ENCODE results near the gene CCAR1. TPM values are rescaled to one million over a fixed set of nuclear protein-coding genes. Genes with fewer than 3 reads are reported as not detected.
"Not testable (repeated sequence)": the region's sequence is repeated elsewhere in the genome, so short reads cannot be mapped to it uniquely, and the experiment has no call there.

The CCAR1 gene
- polyA plus RNA-seq, 3 donors = 16.7 to 26.3 (median 23.4) TPM

DNA sequence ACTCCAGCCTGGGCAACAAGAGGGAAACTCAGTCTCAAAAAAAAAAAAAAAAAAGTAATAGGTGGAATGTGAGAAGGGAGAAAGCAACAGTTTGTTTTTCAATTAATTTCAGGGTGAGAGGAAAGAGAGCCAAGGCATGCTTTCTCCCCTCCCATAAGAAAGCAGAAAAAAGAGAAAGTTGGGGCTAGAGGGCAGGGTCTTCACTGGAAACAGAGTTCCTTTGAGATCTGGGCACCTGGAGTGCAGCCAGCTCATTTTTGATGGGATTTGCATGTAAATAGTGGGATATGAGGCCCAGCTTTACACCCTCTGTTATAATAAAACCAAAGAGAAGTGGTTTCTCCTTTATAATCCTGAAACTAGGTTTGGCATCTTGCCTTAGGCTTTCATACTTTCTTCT lies 92.5 kb downstream of the CCAR1 start:
- TF ChIP-seq CTCF (IDR thresholded peaks at IDR 0.05) = no peak
- peaks cover 1 to 8% (median 5%) of the 10 kb centered on the region in 3 donors for H3K27me3 Mint-ChIP-seq (ENCODE audit: low read depth in 3 of 3)
- Histone ChIP-seq H3K27ac (ENCODE audit: low read depth in 1 of 2, low read length in 2 of 2) (no peak overlapping the region), H3K9me3 (replicated peaks in 1 of 2; ENCODE audit: control insufficient read depth in 1 of 2, insufficient read depth in 1 of 2, low read length in 2 of 2) (no peaks in the 10 kb centered on the region), H3K4me3 (replicated peaks in 1 of 3; ENCODE audit: low read depth in 2 of 3, low read length in 3 of 3) (no peak overlapping the region), H3K9ac (ENCODE audit: insufficient read depth, low read length, poor library complexity, severe bottlenecking) (no peak overlapping the region), H3K36me3 (replicated peaks in 1 of 2; ENCODE audit: control insufficient read depth in 1 of 2, insufficient read depth in 2 of 2, low read length in 2 of 2) (no peaks in the 10 kb centered on the region), H4K20me1 (ENCODE audit: insufficient read depth, low read length) (no peaks in the 10 kb centered on the region), H3K4me1 (ENCODE audit: control insufficient read depth in 1 of 2, insufficient read depth in 2 of 2, low read length in 2 of 2) (no peaks in the 10 kb centered on the region), H3K4me2 (replicated peaks; ENCODE audit: extremely low read depth, low read length, poor library complexity, severe bottlenecking) (no peak overlapping the region), H3K27me3 (ENCODE audit: control insufficient read depth in 2 of 2, insufficient read depth in 2 of 2, low read length in 2 of 2) (no peaks in the 10 kb centered on the region), H3K79me2 (ENCODE audit: insufficient read depth, low read length) (no peaks in the 10 kb centered on the region), H2AFZ (ENCODE audit: insufficient read depth, low read depth, low read length, poor library complexity, severe bottlenecking) (no peak overlapping the region)
- no peak for DNase-seq
- H3K36me3 Mint-ChIP-seq = no peaks in the 10 kb centered on the region
- H3K4me3 Mint-ChIP-seq = no peak overlapping the region
- intact Hi-C loops (cut with micrococcal nuclease) = no loop called here
- no peaks in the 10 kb centered on the region for H3K9me3 Mint-ChIP-seq
- H3K4me1 Mint-ChIP-seq = no peaks in the 10 kb centered on the region
- no peak overlapping the region for H3K27ac Mint-ChIP-seq

DNA sequence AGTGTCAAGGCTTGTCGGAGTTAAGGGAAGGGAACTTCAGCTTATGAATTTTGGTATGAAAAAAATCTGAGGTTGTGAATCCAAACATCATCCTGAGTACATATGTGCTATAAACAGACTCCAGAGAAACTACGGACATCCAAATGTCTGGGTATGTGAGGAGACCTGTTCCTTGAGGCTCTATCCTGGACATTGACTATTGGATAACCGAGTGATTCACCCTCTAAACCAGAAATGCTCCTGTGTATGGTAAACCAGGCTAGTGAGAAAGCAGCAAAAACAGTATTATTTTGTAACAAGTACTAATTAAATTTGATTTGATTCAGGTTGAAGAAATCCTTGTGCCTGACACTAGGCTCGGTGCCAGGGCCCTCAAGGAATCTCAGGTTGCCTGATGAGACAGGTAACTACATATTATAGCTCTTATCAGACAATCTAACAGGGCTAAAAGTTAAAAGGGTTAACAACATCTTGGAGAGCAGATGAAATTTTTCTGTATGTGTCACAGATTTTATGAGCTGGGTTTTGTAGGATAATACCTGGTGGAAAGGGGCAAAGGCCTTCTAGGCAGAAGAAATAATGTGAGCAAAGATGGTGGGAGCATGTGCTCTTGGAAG lies 95.9 kb downstream of the CCAR1 start:
- H4K20me1 ChIP-seq (ENCODE audit: insufficient read depth, low read length) = no peaks in the 10 kb centered on the region
- peaks cover 0 to 3% (median 0%) of the 10 kb centered on the region in 7 donors for H3K9me3 Mint-ChIP-seq
- H3K36me3 Mint-ChIP-seq = no peaks in the 10 kb centered on the region
- WGBS (ENCODE audit: insufficient coverage) = no CpG with 5 or more reads among the region's 4 CpGs
- no peaks in the 10 kb centered on the region for H3K4me1 Mint-ChIP-seq
- no peaks in the 10 kb centered on the region for H3K79me2 ChIP-seq (ENCODE audit: insufficient read depth, low read length)
- no peak overlapping the region for H3K4me2 ChIP-seq (replicated peaks; ENCODE audit: extremely low read depth, low read length, poor library complexity, severe bottlenecking)
- H3K27ac ChIP-seq (ENCODE audit: low read depth in 1 of 2, low read length in 2 of 2) = no peak overlapping the region
- no peaks in the 10 kb centered on the region for H3K9me3 ChIP-seq (replicated peaks in 1 of 2; ENCODE audit: control insufficient read depth in 1 of 2, insufficient read depth in 1 of 2, low read length in 2 of 2)
- no peak for DNase-seq
- H3K27ac Mint-ChIP-seq = no peak overlapping the region
- no peaks in the 10 kb centered on the region for H3K4me1 ChIP-seq (ENCODE audit: control insufficient read depth in 1 of 2, insufficient read depth in 2 of 2, low read length in 2 of 2)
- intact Hi-C loops (cut with micrococcal nuclease) = no loop called here
- no peak overlapping the region for H3K9ac ChIP-seq (ENCODE audit: insufficient read depth, low read length, poor library complexity, severe bottlenecking)
- H2AFZ ChIP-seq (ENCODE audit: insufficient read depth, low read depth, low read length, poor library complexity, severe bottlenecking) = no peak overlapping the region
- H3K36me3 ChIP-seq (replicated peaks in 1 of 2; ENCODE audit: control insufficient read depth in 1 of 2, insufficient read depth in 2 of 2, low read length in 2 of 2) = no peaks in the 10 kb centered on the region
- peaks cover 3 to 7% (median 7%) of the 10 kb centered on the region in 3 donors for H3K27me3 Mint-ChIP-seq (ENCODE audit: low read depth in 3 of 3)
- no peaks in the 10 kb centered on the region for H3K27me3 ChIP-seq (ENCODE audit: control insufficient read depth in 2 of 2, insufficient read depth in 2 of 2, low read length in 2 of 2)
- no peak overlapping the region for H3K4me3 Mint-ChIP-seq
- no peak for TF ChIP-seq CTCF (IDR thresholded peaks at IDR 0.05)
- no peak overlapping the region for H3K4me3 ChIP-seq (replicated peaks in 1 of 3; ENCODE audit: low read depth in 2 of 3, low read length in 3 of 3)

DNA sequence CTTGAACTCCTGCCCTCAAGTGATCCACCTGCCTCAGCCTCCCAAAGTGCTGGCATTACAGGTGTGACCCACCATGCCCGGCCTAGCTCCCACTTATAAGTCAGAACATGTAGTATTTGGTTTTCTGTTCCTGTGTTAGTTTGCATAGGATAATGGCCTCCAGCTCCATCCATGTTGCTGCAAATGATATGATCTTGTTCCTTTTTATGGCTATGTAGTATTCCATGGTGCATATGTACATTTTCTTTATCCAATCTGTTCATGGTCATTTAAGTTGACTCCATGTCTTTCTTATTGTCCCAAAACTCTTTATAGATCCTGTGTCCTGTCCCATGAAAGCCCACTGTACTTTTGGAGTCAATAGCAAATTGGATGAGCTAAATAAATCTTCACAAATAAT lies 99.3 kb downstream of the CCAR1 start:
- H3K4me3 Mint-ChIP-seq; H3K9ac ChIP-seq (ENCODE audit: insufficient read depth, low read length, poor library complexity, severe bottlenecking); H4K20me1 ChIP-seq (ENCODE audit: insufficient read depth, low read length); H3K27ac ChIP-seq (ENCODE audit: low read depth in 1 of 2, low read length in 2 of 2); H3K36me3 ChIP-seq (replicated peaks in 1 of 2; ENCODE audit: control insufficient read depth in 1 of 2, insufficient read depth in 2 of 2, low read length in 2 of 2); intact Hi-C loops (cut with micrococcal nuclease); H3K9me3 ChIP-seq (replicated peaks in 1 of 2; ENCODE audit: control insufficient read depth in 1 of 2, insufficient read depth in 1 of 2, low read length in 2 of 2); H3K36me3 Mint-ChIP-seq; H3K9me3 Mint-ChIP-seq; H3K4me2 ChIP-seq (replicated peaks; ENCODE audit: extremely low read depth, low read length, poor library complexity, severe bottlenecking); H2AFZ ChIP-seq (ENCODE audit: insufficient read depth, low read depth, low read length, poor library complexity, severe bottlenecking); H3K4me3 ChIP-seq (replicated peaks in 1 of 3; ENCODE audit: low read depth in 2 of 3, low read length in 3 of 3); H3K27me3 ChIP-seq (ENCODE audit: control insufficient read depth in 2 of 2, insufficient read depth in 2 of 2, low read length in 2 of 2); H3K4me1 ChIP-seq (ENCODE audit: control insufficient read depth in 1 of 2, insufficient read depth in 2 of 2, low read length in 2 of 2); DNase-seq; H3K4me1 Mint-ChIP-seq; H3K79me2 ChIP-seq (ENCODE audit: insufficient read depth, low read length); H3K27ac Mint-ChIP-seq: not testable (repeated sequence)
- no CpG with 5 or more reads among the region's 1 CpG for WGBS (ENCODE audit: insufficient coverage)
- peaks cover 8 to 10% (median 8%) of the 10 kb centered on the region in 3 donors for H3K27me3 Mint-ChIP-seq (ENCODE audit: low read depth in 3 of 3)
